GM19372 (cell line): ENCODE results near the gene ARL16.

Experiments used
- ATAC-seq: cut with Tn5 transposase; IDR thresholded peaks from one replicate; pipeline ENCODE4 v1.9.1; 2021; ENCODE audit warnings: mild to moderate bottlenecking, low read depth, moderate library complexity; ENCODE audit not compliant: unreplicated experiment

Gene ARL16

GRCh38 chr17:81713004-81713555, 29.5 kb upstream of the ARL16 start:
- ATAC-seq: no peak

- ATAC-seq: no peak
Observed at GRCh38 chr17:81712468-81713003, 28.9 kb upstream of the ARL16 start.

- peak; percentile 70 for ATAC-seq
Observed at GRCh38 chr17:81711814-81712467, 28.3 kb upstream of the ARL16 start, which contains the start of gene SLC25A10. Gene SLC25A10 (plus strand): TSS chr17:81712284. CDS start chr17:81712427, 143 bp downstream.

GRCh38 chr17:81710514-81711308, 27.1 kb upstream of the ARL16 start:
- no peak for ATAC-seq

GRCh38 chr17:81708739-81709185, 25.2 kb upstream of the ARL16 start:
- ATAC-seq: no peak

GRCh38 chr17:81707725-81708646, 24.4 kb upstream of the ARL16 start:
- ATAC-seq: no peak

GRCh38 chr17:81706757-81707624, 23.4 kb upstream of the ARL16 start:
- ATAC-seq: no peak

GRCh38 chr17:81706232-81706611, 22.6 kb upstream of the ARL16 start:
- ATAC-seq: no peak

- ATAC-seq: no peak
Observed at GRCh38 chr17:81705518-81706231, 22.1 kb upstream of the ARL16 start.

- no peak for ATAC-seq
Observed at GRCh38 chr17:81703747-81704654, 20.4 kb upstream of the ARL16 start.

GRCh38 chr17:81702934-81703746, 19.5 kb upstream of the ARL16 start, which contains the start of gene MRPL12:
Gene MRPL12 (plus strand): TSS chr17:81703367. CDS start chr17:81703502, 135 bp downstream.
- ATAC-seq: peak; percentile 86

GRCh38 chr17:81701288-81702071, 17.9 kb upstream of the ARL16 start:
- ATAC-seq: no peak

GRCh38 chr17:81700353-81701287, 17.0 kb upstream of the ARL16 start:
- ATAC-seq: no peak

GRCh38 chr17:81697261-81698044, 13.9 kb upstream of the ARL16 start:
- no peak for ATAC-seq
